GM21526 (cell line): Measurements from ENCODE around the gene PTK6.

Source experiments
- ATAC-seq: cut with Tn5 transposase; IDR thresholded peaks from one replicate; pipeline ENCODE4 v1.9.1; 2021; ENCODE audit warnings: moderate library complexity; ENCODE audit not compliant: unreplicated experiment, low FRiP score

Gene PTK6

GRCh38 chr20:63545814-63546213 is 8.6 kb upstream of the PTK6 start:
- ATAC-seq = no peak

GRCh38 chr20:63544958-63545516 is 7.9 kb upstream of the PTK6 start:
- no peak for ATAC-seq

DNA sequence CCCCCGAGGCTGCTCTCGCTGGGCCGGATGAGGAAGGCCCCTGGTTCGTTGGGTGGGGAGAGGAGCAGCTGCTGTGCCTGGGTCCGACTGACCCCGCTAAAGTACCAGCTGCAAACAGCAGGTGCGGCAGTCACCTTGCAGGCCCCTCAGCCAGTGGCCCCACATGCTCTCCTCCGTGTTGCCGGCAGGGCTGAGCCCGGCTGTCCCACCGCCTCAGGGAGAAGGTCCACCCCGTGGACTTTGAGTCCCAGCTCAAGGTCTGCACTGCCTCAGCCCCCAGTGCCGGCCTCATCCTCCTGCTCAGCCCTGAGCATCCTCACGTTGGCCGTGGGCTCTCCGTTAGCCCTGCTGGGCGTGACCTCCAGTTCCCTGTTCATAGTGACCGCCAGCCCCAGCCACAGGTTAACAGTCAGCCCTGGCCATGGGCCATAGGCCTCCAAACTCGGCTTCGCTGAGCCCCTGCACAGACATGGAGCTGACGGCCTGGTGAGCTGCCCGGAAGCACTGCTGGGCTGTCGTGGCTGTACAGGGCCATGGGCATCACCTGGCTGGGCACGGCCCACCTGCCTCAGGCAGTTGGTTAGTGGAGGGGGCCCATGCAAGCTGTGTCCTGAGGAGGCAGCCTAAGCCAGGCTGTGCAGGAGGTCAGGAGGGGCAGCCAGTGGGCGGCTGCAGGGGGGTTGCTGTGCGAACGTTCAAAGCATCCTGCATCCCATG is 7.2 kb upstream of the PTK6 start:
- ATAC-seq = no peak

GRCh38 chr20:63543733-63544132 is 6.6 kb upstream of the PTK6 start:
- no peak for ATAC-seq

- ATAC-seq = no peak
These were observed 6.0 kb upstream of the PTK6 start for GRCh38 chr20:63543131-63543530.

DNA sequence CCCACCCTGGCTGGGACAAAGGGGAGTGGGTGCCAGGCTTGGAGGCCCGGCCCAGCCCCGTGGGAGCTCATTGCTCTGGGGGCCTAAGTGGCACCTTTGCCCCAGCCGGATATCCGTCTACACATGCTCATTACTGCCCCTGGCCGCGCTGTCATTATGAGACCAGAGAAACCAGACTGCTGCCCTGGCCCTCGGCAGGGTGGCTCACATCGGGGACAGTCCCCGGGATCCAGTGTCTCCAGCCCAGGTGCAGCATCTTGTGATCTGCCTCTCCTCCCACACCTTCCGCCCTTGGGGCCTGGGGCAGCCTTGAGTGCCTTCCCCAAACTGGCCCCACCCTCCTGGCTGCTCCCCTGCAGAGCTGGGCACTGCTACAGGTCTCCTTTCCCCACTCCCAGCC is 5.5 kb upstream of the PTK6 start:
- no peak for ATAC-seq

GRCh38 chr20:63542031-63542559 is 4.9 kb upstream of the PTK6 start:
- ATAC-seq = no peak

DNA sequence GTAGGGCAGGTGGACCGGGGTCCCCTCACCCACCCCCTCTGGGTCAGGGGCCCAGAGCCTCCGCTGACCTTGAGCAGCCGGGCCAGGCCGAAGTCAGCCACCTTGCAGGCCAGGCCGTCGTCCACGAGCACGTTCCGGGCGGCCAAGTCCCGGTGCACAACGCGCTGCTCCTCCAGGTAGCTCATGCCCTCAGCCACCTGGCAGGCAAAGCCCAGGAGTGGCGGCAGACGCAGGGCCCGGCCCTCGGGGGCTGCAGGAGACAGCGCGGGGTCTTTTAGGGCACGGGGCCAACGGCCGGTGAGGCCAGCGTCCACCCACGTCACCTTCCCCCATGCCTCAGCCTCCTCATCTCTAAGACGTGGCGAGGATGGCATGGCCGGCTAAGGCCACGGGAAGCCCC is 4.2 kb upstream of the PTK6 start:
- ATAC-seq = no peak

GRCh38 chr20:63540417-63541186 is 3.4 kb upstream of the PTK6 start:
- no peak for ATAC-seq

- no peak for ATAC-seq
These were observed 2.5 kb upstream of the PTK6 start for GRCh38 chr20:63539441-63540370.

DNA sequence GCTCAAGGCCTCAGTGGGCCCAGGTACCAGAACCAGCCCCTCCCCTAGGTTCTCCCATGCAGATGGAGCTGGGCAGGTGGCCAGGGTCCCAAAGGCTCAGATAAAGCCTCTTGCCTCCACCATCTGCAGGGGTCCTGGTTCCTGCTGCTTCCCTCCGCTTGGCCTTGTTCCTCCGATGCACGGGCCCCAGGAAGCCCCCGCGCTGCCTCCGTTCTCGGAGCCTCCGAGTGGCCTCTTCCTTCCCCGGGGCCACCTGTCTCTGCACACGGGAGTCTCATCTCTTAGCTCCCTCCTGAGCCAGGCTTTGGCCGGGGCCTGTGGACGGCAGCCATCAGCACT is 1.9 kb upstream of the PTK6 start:
- no peak for ATAC-seq

DNA sequence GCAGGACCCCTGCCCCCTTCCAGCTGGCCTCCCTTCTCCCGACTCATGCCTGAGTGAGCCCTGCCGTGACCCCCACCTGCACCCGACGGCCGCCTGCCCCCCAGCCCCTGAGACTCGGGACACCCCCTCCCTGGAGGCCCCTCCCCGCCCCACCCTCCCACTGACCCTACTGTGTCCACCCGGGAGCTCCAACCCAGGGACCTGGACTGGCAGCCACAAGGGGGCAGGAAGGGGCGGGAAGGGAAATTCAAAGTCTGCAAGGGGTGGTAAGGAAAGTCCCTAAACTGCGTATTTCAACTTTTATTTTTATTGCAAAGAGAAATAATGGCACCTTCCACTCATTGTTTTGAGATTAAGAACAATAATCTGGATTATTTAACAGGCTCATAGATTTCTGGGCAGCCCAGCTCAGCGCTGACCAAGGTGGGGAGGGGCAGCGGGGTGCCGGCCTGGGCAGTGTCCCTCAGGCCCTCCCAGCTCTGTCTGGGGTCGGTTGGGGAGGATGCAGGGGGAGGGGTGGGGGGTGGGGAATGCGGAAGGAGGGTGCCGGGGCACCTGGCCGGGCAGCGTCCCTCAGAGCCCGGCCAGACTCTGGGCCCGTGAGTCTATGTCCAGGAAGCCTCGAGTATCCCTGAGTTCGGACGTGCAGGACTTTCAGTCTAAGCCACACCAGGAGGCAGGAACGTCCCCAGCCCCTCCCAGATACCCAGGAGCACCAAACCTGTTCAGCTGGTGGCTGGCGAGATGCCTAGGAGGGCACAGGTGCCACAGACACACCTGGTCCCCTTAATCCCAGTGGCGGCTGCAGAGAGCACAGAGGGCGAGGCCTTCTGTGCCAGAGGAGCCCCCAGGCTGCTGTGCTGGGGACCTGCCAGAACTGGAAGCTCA is 1.3 kb upstream of the PTK6 start:
- no peak for ATAC-seq

DNA sequence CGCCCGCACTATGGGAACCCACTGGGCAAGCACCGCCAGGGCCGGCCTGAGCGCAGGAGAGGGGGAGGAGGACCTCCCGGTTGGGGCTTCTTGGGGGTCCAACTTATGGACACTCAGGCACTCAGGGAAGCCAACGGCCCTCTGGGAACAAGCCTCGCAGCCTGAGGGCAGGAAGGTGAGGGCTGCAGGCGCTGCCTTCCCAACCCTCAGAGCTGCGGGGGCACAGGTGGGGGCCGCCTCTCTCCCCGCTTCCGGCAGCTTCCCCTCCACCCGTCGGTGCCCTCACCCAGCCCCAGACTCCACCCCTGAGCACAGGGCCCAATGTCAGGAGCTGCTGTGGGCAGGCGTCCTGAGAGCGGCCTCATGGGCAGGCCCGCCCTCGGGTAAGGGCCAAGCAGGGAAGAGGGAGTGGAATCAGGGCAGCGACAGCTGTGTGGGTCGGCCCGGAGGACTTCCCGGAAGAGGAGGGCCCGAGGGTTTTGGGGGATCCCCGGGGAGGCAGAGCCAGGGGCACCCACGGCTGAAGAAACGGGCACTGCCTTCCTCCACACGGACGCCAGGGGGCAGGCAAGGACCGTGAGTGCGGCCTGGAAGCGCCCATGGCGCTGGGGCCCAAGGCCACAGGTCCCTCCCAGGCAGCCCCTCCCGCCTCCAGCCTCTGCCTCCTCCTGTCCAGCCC is 488 bp upstream of the PTK6 start:
- ATAC-seq = peak; percentile 60

DNA sequence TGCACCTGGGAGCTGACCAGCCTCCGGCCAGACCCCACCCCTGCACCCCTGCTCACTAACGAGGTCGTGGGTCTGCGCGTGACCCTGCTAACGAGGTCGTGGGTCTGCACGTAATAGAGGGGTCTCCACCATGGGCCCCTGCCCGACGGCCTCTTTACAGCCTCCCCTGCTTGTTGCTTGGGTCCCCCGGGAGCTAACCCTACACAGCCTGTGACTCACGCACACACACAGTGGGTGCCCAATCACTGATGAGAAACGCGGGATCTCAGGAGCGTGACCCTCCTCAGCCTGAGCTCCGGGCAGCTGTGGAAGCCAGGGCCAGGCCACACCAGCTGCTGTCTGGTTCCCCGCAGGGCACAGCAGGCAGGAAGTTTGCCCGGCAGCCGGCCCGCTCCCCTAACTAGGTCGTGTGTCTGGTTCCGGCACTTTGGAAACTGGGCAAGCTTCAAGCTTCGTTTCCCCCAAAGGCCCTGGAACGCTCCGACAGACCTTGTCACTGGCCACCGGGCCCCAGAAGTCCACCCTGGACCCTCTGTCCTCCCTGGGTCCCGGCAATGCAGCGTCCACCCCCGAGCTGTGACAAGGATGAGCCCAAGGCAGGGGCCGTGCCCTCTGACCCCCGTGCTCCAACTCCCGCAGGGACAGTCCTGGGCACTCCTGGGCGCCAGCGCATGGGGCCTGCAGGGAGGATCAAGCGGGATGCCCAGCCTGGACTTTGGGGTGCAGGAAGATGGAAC is 767 bp downstream of the PTK6 start:
- no peak for ATAC-seq

- ATAC-seq = no peak
These were observed 2.1 kb downstream of the PTK6 start for GRCh38 chr20:63534831-63535651.

DNA sequence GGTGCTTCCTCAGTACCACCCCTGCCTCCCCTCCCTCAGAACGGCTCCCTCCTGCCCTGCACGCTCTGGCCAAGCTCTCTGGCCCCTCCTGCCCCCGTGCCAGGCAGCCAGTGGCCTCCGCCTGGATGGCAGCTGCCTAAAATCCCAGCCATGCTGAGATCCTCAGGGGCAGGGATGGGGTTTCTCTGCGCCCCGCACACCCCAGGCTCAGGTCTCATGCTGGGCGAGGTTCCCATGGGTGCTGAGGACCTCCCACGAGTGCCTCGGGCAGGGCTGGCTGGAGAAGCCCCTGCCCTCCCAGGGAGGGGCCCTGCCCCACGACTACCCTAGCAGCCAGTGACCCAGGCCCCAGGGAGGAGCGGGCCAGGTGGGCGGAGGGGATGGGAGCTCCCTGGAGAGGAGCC is 2.7 kb downstream of the PTK6 start:
- no peak for ATAC-seq

- ATAC-seq = no peak
These were observed 3.2 kb downstream of the PTK6 start for GRCh38 chr20:63533871-63534393.
